Trophoblast cell (in vitro differentiated cells and primary cell): ENCODE data around the gene ANKRD55.

ENCODE experiments used
- DNase-seq, 2 donors: peaks; one replicate each; pipeline ENCODE4 v3.0.0-alpha.2; 2016
- H2AFZ ChIP-seq: 2 replicates; pipeline ENCODE4 v1.6.1; 2013; ENCODE audit warnings: low read length, moderate library complexity, mild to moderate bottlenecking; ENCODE audit not compliant: insufficient read depth, poor library complexity
- H2AK5ac ChIP-seq: 2 replicates; pipeline ENCODE4 v1.6.1; 2013; ENCODE audit warnings: mild to moderate bottlenecking, low read length
- H2BK120ac ChIP-seq: 2 replicates; pipeline ENCODE4 v1.6.1; 2013; ENCODE audit warnings: low read length, mild to moderate bottlenecking, moderate library complexity; ENCODE audit not compliant: insufficient read depth, poor library complexity
- H2BK12ac ChIP-seq: 2 replicates; pipeline ENCODE4 v1.6.1; 2013; ENCODE audit warnings: mild to moderate bottlenecking, low read length, moderate library complexity
- H2BK5ac ChIP-seq: 2 replicates; pipeline ENCODE4 v1.6.1; 2013; ENCODE audit warnings: low read length, low read depth, moderate library complexity, mild to moderate bottlenecking; ENCODE audit not compliant: poor library complexity
- H3K14ac ChIP-seq: 2 replicates; pipeline ENCODE4 v1.6.1; 2013; ENCODE audit warnings: mild to moderate bottlenecking, low read length
- H3K18ac ChIP-seq: 2 replicates; pipeline ENCODE4 v1.6.1; 2013; ENCODE audit warnings: mild to moderate bottlenecking, low read length
- H3K23ac ChIP-seq: 2 replicates; pipeline ENCODE4 v1.6.1; 2013; ENCODE audit warnings: low read length
- H3K27ac ChIP-seq: 2 replicates; pipeline ENCODE4 v1.5.1; 2013; ENCODE audit warnings: low read depth, mild to moderate bottlenecking, inconsistent platforms, low read length, moderate library complexity
- H3K27me3 ChIP-seq: 2 replicates; pipeline ENCODE4 v1.6.1; 2013; ENCODE audit warnings: inconsistent platforms, mild to moderate bottlenecking, low read length, moderate library complexity; ENCODE audit not compliant: insufficient read depth
- H3K36me3 ChIP-seq, 2 experiments: 1 replicate in 1 of 2; 2 replicates in 1 of 2; pipeline ENCODE4 v1.6.1; 2013; ENCODE audit warnings: low read length in 2 of 2, mild to moderate bottlenecking in 2 of 2, moderate library complexity in 1 of 2; ENCODE audit not compliant: insufficient read depth in 2 of 2, control insufficient read depth in 1 of 2
- H3K4ac ChIP-seq: 2 replicates; pipeline ENCODE4 v1.6.1; 2013; ENCODE audit warnings: low read depth, mild to moderate bottlenecking, low read length, moderate library complexity
- H3K4me1 ChIP-seq, 2 experiments: 1 replicate in 1 of 2; 2 replicates in 1 of 2; pipeline ENCODE4 v1.6.1; 2013; ENCODE audit warnings: low read length in 2 of 2, mild to moderate bottlenecking in 2 of 2, moderate library complexity in 1 of 2; ENCODE audit not compliant: insufficient read depth in 2 of 2, control insufficient read depth in 1 of 2
- H3K4me2 ChIP-seq: 2 replicates; pipeline ENCODE4 v1.6.1; 2013; ENCODE audit warnings: inconsistent platforms, mild to moderate bottlenecking, low read length, moderate library complexity
- H3K4me3 ChIP-seq: 2 replicates; pipeline ENCODE4 v1.5.1; 2013; ENCODE audit warnings: mild to moderate bottlenecking, low read depth, low read length, inconsistent platforms
- H3K79me1 ChIP-seq: one replicate; pipeline ENCODE4 v1.6.1; 2013; ENCODE audit warnings: low read length
- H3K79me2 ChIP-seq: 2 replicates; pipeline ENCODE4 v1.6.1; 2013; ENCODE audit warnings: low read length, mild to moderate bottlenecking; ENCODE audit not compliant: control insufficient read depth, insufficient read depth, poor library complexity
- H3K9ac ChIP-seq: 2 replicates; pipeline ENCODE4 v1.6.1; 2013; ENCODE audit warnings: mild to moderate bottlenecking, low read length
- H3K9me3 ChIP-seq: 2 replicates; pipeline ENCODE4 v1.6.1; 2013; ENCODE audit warnings: low read depth, mild to moderate bottlenecking, control low read depth, inconsistent platforms, low read length; ENCODE audit not compliant: insufficient read depth
- H4K12ac ChIP-seq: 2 replicates; pipeline ENCODE4 v1.6.1; 2013; ENCODE audit warnings: low read depth, mild to moderate bottlenecking, low read length, moderate library complexity
- H4K8ac ChIP-seq: 2 replicates; pipeline ENCODE4 v1.6.1; 2013; ENCODE audit warnings: low read depth, mild to moderate bottlenecking, low read length, moderate library complexity
- H4K91ac ChIP-seq: one replicate; pipeline ENCODE4 v1.6.1; 2013; ENCODE audit warnings: low read depth, mild to moderate bottlenecking, low read length, moderate library complexity
- WGBS: extraction: QIAGEN DNeasy Blood & Tissue Kit; methylation state at CpG from one replicate; pipeline ENCODE4 v1.1.7; 2013; ENCODE audit warnings: missing lambda C conversion rate; ENCODE audit not compliant: insufficient read length, insufficient coverage; ENCODE audit errors: extremely low coverage; 5-methylcytosine and 5-hydroxymethylcytosine counted together

Gene ANKRD55

DNA sequence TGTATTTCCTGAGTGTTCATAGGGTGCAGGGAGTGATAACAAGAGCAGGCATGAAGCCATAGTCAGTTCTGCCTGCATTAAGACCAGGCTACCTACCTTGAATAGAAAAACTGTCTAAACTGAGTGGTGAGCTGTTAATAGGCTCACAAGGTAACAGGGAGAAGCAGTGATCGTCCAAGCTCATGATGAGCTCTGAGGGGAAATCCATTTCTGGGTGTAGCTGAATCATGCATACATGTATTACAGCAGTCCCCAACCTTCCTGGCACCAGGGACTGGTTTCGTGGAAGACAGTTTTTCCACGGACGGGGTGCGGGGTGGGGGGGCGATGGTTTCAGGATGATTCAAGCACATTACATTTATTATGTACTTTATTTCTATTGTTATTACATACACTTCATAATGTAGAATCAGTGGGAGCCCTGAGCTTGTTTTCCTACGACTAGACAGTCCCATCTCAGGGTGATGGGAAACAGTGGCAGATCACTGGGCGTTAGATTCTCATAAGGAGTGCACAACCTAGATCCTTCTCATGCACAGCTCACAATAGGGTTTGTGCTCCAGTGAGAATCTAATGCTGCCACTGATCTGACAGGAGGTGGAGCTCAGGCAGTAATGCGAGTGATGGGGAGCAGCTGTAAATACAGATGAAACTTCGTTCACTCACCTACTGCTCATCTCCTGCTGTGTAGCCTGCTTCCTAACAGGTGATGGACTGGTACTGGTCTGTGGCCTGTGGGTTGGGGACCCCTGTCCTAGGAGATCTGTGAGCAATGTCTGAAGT lies 138.4 kb downstream of the ANKRD55 start:
- no peak overlapping the region for H2BK5ac ChIP-seq
- no peaks in the 10 kb centered on the region for H3K27me3 ChIP-seq
- no peak overlapping the region for H3K23ac ChIP-seq
- no peak overlapping the region for H3K4ac ChIP-seq
- no peaks in the 10 kb centered on the region for H3K79me2 ChIP-seq
- H3K4me3 ChIP-seq = no peak overlapping the region
- H4K12ac ChIP-seq = no peak overlapping the region
- H3K9me3 ChIP-seq = no peaks in the 10 kb centered on the region
- H2BK120ac ChIP-seq = no peak overlapping the region
- no peak overlapping the region for H3K4me2 ChIP-seq
- no peak for DNase-seq
- H3K9ac ChIP-seq = no peak overlapping the region
- H3K4me1 ChIP-seq = no peaks in the 10 kb centered on the region
- no CpG with 5 or more reads among the region's 10 CpGs for WGBS
- H2BK12ac ChIP-seq = no peak overlapping the region
- H3K36me3 ChIP-seq = no peaks in the 10 kb centered on the region
- no peak overlapping the region for H3K14ac ChIP-seq
- H4K91ac ChIP-seq = no peak overlapping the region
- no peak overlapping the region for H4K8ac ChIP-seq
- H3K27ac ChIP-seq = no peak overlapping the region
- H3K79me1 ChIP-seq = no peaks in the 10 kb centered on the region
- H2AFZ ChIP-seq = no peak overlapping the region
- no peak overlapping the region for H2AK5ac ChIP-seq
- H3K18ac ChIP-seq = no peak overlapping the region

DNA sequence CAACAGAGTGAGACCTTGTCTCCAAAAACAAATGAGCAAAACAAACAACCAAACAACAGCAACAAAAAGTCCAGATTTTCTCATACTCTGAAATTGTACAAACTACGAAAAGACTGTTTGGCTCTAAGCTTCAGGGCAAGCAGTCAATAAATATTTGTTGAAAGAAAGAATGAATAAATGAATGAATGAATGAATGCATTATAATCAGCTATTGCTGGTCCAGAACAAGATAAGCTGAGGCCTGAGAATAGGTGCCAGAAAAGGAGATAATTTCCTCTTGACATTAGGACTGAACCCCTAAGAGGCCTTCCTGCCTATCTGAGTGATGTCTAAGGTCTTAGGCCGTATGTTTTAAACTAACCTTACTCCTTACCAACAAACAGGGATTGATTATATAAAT lies 139.2 kb downstream of the ANKRD55 start:
- H2BK120ac ChIP-seq = no peak overlapping the region
- H3K9me3 ChIP-seq = no peaks in the 10 kb centered on the region
- H4K12ac ChIP-seq = no peak overlapping the region
- no peak overlapping the region for H2AFZ ChIP-seq
- no peak for DNase-seq
- no CpG with 5 or more reads among the region's 2 CpGs for WGBS
- H3K4me1 ChIP-seq = peaks cover 3 to 4% of the 10 kb centered on the region in 2 experiments
- no peaks in the 10 kb centered on the region for H3K79me2 ChIP-seq
- H2AK5ac ChIP-seq = no peak overlapping the region
- H3K27me3 ChIP-seq = no peaks in the 10 kb centered on the region
- H4K8ac ChIP-seq = no peak overlapping the region
- H3K36me3 ChIP-seq = no peaks in the 10 kb centered on the region
- H3K4ac ChIP-seq = no peak overlapping the region
- no peak overlapping the region for H3K27ac ChIP-seq
- H2BK12ac ChIP-seq = no peak overlapping the region
- no peak overlapping the region for H3K23ac ChIP-seq
- peaks cover 2% of the 10 kb centered on the region for H3K79me1 ChIP-seq
- H4K91ac ChIP-seq = no peak overlapping the region
- no peak overlapping the region for H3K14ac ChIP-seq
- H3K4me2 ChIP-seq = no peak overlapping the region
- H3K9ac ChIP-seq = no peak overlapping the region
- no peak overlapping the region for H3K4me3 ChIP-seq
- no peak overlapping the region for H2BK5ac ChIP-seq
- no peak overlapping the region for H3K18ac ChIP-seq

DNA sequence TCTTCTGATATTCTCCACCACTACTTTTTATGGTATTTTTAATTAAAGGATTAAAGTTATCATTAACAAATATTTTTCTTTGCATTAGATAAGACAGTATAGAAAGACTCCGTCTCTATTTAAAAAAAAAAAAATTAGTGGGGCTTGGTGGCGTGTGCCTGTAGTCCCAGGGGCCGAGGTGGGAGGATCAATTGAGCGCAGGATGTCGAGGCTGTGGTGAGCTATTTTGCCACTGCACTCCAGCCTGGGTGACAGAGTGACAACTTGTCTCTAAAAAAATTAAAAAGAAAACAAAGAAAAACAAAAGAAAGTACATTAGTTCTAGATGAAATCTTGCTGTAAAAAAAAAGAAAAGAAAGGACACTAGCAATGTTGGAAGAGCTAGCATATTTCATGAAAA lies 141.0 kb downstream of the ANKRD55 start:
- Histone ChIP-seq H3K4me2 (no peak overlapping the region), H4K8ac (no peak overlapping the region), H3K79me1 (peaks cover 3% of the 10 kb centered on the region), H2BK5ac (no peak overlapping the region), H3K27ac (no peak overlapping the region), H3K4me3 (no peak overlapping the region), H3K4ac (no peak overlapping the region), H3K79me2 (no peaks in the 10 kb centered on the region), H3K23ac (no peak overlapping the region), H3K9ac (no peak overlapping the region), H3K14ac (no peak overlapping the region), H3K4me1 (peaks cover 5 to 6% of the 10 kb centered on the region in 2 experiments), H2AFZ (no peak overlapping the region), H4K91ac (no peak overlapping the region), H3K36me3 (no peaks in the 10 kb centered on the region), H2AK5ac (no peak overlapping the region), H2BK120ac (no peak overlapping the region), H3K9me3 (no peaks in the 10 kb centered on the region), H3K18ac (no peak overlapping the region), H4K12ac (no peak overlapping the region), H2BK12ac (no peak overlapping the region), H3K27me3 (no peaks in the 10 kb centered on the region)
- WGBS = no CpG with 5 or more reads among the region's 5 CpGs
- DNase-seq = no peak

DNA sequence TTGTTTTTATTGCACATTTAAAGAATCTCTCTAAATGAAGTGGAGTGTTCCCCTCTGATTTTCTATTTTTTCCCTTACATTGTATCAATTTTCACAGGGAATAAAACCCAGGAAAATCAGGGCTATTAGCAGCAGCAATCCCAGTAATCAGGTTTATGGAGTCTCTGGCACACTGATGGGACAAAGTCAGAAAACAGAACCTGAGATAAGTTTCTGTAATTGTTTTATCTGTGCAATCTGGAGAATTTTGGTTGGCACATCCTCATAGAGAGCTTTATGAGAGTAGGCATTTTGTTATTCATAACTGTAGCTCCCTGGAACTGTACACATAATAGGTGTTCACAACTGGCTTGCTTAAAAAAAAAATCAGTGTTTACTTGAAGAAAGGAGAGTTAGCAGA lies 141.5 kb downstream of the ANKRD55 start:
- H3K27me3 ChIP-seq = no peaks in the 10 kb centered on the region
- DNase-seq = no peak
- H3K4me1 ChIP-seq = peaks cover 5 to 6% of the 10 kb centered on the region in 2 experiments
- no peak overlapping the region for H3K4ac ChIP-seq
- H2BK120ac ChIP-seq = no peak overlapping the region
- no peak overlapping the region for H2AFZ ChIP-seq
- H3K9me3 ChIP-seq = no peaks in the 10 kb centered on the region
- no peak overlapping the region for H3K4me3 ChIP-seq
- H3K23ac ChIP-seq = no peak overlapping the region
- no peak overlapping the region for H3K27ac ChIP-seq
- H3K14ac ChIP-seq = no peak overlapping the region
- no peak overlapping the region for H2AK5ac ChIP-seq
- no peak overlapping the region for H3K18ac ChIP-seq
- no peaks in the 10 kb centered on the region for H3K79me2 ChIP-seq
- no peak overlapping the region for H3K9ac ChIP-seq
- H2BK5ac ChIP-seq = no peak overlapping the region
- no peak overlapping the region for H4K8ac ChIP-seq
- peaks cover 3% of the 10 kb centered on the region for H3K79me1 ChIP-seq
- no peak overlapping the region for H2BK12ac ChIP-seq
- H3K4me2 ChIP-seq = no peak overlapping the region
- H4K91ac ChIP-seq = no peak overlapping the region
- no peaks in the 10 kb centered on the region for H3K36me3 ChIP-seq
- H4K12ac ChIP-seq = no peak overlapping the region
